Omental fat pad (tissue), 4 donors: ENCODE measurements around the gene RAB5B. TPM values are rescaled to one million over a fixed set of nuclear protein-coding genes. Genes with fewer than 3 reads are reported as not detected.

ENCODE experiments used
- ATAC-seq: fragments of 150-250 bp; one replicate; pipeline ENCODE4 v1.9.1; 2016; ENCODE audit warnings: mild to moderate bottlenecking, moderate library complexity; ENCODE audit not compliant: low FRiP score
- DNase-seq: peaks from one replicate; pipeline ENCODE4 v3.0.0-alpha.2; 2019; ENCODE audit warnings: low spot score
- total RNA-seq, 4 donors: library from RNA; depleted of rRNA; stranded (reverse); fragments of >200 nt; gene quantifications; one replicate each; pipeline ENCODE4 v1.1.0, GENCODE V29; 2016
- TF ChIP-seq, protein P1 (sequence below), 3 donors: fragments of 450-650 bp; IDR thresholded peaks; one replicate each; pipeline ENCODE4 v1.5.1; 2016 to 2017; ENCODE audit warnings: antibody characterized with exemption in 3 of 3, mild to moderate bottlenecking in 3 of 3, moderate library complexity in 2 of 3

Gene RAB5B
- total RNA-seq, 4 donors from 2014 or later = 46.2 to 71.5 (median 64.8) TPM

DNA sequence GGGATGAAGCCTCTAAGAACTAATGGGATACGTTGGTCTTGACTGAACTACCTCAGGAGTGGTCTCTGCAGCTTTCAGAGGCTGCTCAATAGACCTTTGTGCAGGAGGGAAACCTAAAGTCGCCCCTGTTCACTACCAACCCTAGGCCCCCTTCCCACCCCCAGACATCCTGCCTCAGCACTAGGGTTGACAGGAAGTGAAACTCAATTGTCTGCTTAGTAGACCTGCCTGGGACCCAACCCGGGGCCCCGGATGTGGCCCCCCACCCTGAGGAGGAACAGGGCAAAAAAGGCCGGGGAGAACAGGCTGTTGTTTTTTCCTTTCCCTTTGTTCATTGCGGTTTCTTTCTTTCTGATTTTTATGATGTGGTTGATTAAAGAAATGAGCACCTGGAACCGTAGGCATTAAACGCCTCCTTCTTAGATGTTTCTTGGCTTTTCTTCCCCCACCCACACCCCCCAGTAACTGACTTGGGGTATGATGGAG lies 44.5 kb upstream of the RAB5B start:
- DNase-seq (no peak), ATAC-seq (no peak)
- TF ChIP-seq, protein P1, sequence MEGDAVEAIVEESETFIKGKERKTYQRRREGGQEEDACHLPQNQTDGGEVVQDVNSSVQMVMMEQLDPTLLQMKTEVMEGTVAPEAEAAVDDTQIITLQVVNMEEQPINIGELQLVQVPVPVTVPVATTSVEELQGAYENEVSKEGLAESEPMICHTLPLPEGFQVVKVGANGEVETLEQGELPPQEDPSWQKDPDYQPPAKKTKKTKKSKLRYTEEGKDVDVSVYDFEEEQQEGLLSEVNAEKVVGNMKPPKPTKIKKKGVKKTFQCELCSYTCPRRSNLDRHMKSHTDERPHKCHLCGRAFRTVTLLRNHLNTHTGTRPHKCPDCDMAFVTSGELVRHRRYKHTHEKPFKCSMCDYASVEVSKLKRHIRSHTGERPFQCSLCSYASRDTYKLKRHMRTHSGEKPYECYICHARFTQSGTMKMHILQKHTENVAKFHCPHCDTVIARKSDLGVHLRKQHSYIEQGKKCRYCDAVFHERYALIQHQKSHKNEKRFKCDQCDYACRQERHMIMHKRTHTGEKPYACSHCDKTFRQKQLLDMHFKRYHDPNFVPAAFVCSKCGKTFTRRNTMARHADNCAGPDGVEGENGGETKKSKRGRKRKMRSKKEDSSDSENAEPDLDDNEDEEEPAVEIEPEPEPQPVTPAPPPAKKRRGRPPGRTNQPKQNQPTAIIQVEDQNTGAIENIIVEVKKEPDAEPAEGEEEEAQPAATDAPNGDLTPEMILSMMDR (IDR thresholded peaks at IDR 0.05) = no peak

DNA sequence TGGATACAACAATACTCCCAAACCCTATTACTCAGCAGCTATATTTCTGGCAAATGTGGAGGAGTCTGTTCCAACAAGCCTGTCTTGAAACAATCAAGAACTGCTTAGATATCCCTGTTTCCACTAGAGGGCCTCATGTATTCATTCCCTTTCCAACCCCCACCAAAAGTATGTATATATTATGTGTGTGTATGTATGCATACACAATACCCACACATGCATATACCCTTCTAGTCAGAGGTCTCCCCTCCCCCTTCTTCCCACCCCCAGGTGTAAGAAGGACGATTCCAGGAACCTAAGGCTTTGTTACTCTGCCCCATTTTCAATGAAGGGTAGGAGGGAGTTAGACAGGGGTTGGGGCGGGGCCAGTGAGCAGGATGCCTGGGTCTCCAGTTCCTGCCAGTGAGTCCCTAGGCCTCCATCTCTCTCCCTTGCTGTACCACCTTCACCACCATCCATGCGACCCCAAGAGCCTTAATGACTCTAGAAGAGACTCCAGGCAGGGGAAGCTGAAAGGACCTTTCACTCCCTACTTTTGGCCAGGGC lies 43.0 kb upstream of the RAB5B start, which contains the start of gene DGKA:
TSS of gene DGKA (plus strand) at position 392 of the 546 bp plus-strand sequence. CDS start 5,342 bp downstream, outside the sequence.
- DNase-seq (no peak), ATAC-seq (peak; percentile 21)
- TF ChIP-seq, protein P1 (IDR thresholded peaks at IDR 0.05) = no peak

DNA sequence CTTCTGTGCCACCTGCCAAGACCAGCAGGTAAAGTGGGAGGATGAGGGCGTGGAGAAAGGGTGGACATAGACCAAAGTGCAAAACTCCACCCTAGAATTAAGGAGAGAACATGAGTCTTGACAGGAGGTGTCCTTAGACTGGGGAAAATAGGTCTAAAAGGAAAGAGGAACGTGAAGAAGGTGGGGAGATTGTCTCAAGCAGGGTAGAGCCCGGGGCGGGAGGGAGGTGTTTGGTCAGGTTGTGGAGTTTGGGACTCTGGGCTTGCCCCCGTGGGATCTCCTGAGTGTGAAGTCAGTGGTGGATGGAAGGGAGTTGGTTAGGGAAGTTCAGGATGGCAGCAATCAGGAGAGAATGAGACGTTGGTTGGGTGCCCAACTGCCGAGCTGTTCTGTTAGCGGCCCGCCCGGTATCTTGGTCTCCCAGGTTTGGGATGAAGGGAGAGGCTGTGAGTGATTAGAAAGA lies 42.5 kb upstream of the RAB5B start:
- no peak for ATAC-seq
- no peak for DNase-seq
- TF ChIP-seq, protein P1 (IDR thresholded peaks at IDR 0.05) = no peak

DNA sequence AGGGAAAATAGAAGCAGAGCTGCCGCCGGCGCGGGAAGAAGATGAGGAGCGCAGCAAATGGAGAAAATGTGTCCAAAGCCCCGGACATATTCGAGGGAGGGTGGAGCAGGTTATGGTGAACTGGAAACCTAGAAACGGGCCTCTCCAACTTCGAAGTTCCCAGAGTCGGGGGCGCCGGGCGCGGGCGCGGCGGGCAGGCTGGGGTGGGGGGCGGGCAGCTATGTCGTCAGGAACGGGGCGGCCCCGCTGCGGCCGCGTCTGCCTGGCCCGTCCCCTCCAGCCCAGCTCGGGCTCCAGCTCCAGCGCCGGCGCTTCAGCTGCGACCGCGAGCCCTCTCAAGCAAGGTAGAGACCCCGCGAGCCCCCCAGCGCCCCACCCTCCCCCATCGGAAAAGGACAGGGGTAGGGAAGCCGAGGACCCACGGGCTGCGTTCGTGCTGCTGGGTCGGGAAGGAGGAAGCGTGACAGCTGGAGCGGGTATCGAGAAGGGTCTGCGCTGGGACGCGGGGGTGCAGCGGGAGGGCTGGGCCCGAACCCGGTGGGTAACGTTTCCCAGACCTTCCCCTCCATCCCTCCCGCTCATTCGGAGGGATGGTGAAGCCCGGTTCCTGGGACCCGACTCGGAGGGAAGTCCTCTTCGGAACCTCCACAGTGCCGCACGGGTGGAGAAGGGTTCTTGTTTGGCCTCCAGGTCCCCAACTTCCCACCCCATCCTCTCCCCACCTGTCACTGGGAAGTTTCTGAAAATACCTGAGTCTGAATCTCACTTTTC lies 41.9 kb upstream of the RAB5B start:
- TF ChIP-seq, protein P1 (IDR thresholded peaks at IDR 0.05) = no peak
- no peak for ATAC-seq
- no peak for DNase-seq

- no peak for ATAC-seq
- TF ChIP-seq, protein P1 (IDR thresholded peaks at IDR 0.05) = no peak
- no peak for DNase-seq
Observed at GRCh38 chr12:55932551-55932910, 41.3 kb upstream of the RAB5B start.

DNA sequence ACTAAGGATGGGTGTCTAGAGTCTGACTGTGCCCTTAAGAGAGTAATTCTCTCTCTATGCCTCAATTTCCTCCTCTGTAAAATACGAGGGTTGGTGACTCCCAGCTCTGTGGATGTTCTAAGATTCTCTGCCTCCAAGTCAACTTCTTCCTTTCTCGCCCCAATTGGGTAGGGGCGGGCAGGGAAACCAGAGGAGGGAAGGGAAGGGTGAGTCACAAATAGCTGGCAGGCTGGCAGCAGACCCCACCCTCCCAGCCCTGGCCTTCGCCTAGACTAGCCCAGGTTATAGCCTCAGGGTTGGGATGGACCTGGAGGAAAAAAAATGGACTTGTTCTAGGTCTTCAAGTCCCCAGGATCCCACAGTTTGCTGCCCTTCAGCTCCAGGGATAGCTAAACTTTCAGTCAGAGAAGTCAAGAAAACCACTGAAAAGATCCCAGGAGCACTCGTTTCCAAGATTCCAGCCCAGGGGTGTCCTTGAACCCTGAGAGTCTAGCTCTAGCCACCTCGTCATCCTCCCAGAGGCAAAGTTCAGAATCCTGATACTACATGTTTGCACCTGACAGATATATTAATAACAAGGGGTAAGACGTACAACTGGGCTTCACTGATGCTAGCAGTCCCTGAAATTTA lies 40.6 kb upstream of the RAB5B start:
- peak; percentile 25 for ATAC-seq
- DNase-seq = no peak
- TF ChIP-seq, protein P1 (IDR thresholded peaks at IDR 0.05) = no peak
